K562 (cell line): Measurements from ENCODE around the gene PRXL2B. TPM values are rescaled to one million over a fixed set of nuclear protein-coding genes. Genes with fewer than 3 reads are reported as not detected.

Experiments used
- ATAC-seq: fragments of 200-7000 bp; cut with Tn5 transposase; 3 replicates; pipeline ENCODE4 v1.9.1; 2020; ENCODE audit warnings: moderate library complexity
- BruUV-seq: library from RNA; stranded (reverse); fragments of 400-500 nt; replicated peaks from 2 replicates; lab custom pipeline; 2021; lab: Mats Ljungman, UMichigan
- CTCF ChIA-PET: fragments of 300-600 bp; formaldehyde crosslinking; extraction: SDS; loops from one replicate; lab custom pipeline; 2021; ENCODE audit warnings: low intra/inter-chr PET ratio; lab: Yijun Ruan, JAX
- POLR2A ChIA-PET: fragments of 300-600, 350-650 bp; sonication (Branson Sonifier 250); formaldehyde crosslinking; extraction: SDS; loops from one replicate; lab custom pipeline; 2021; ENCODE audit warnings: antibody characterized with exemption, inconsistent platforms; lab: Yijun Ruan, JAX
- DNase-seq, 4 experiments: peaks; one replicate each; pipeline versions ENCODE4 v3.0.0 to v3.0.0-alpha.2; 2011 to 2018; ENCODE audit warnings: low spot score in 3 of 4, mixed read lengths in 3 of 4; ENCODE audit errors: extremely low read depth in 1 of 4
- FAIRE-seq: peaks from 2 replicates; lab custom pipeline; 2011; peaks lifted over from hg19 to GRCh38; lab: Jason Lieb, UNC
- H2AFZ ChIP-seq: 2 replicates; pipeline ENCODE4 v1.6.0; 2011; ENCODE audit warnings: low read depth, low read length, control low read depth, inconsistent platforms
- H3K27ac ChIP-seq: fragments of 200-600 bp; 3 replicates; pipeline ENCODE4 v1.8.0; 2011; ENCODE audit warnings: low read depth, mild to moderate bottlenecking, control low read depth, inconsistent platforms, low read length, moderate library complexity, mixed read lengths; ENCODE audit errors: extremely low read depth
- H3K27me3 ChIP-seq, 2 experiments: fragments of 300-600 bp in 1 of 2; 2 replicates in 1 of 2; 3 replicates in 1 of 2; pipeline versions ENCODE4 v1.6.0 to v1.8.0; 2011; ENCODE audit warnings: inconsistent platforms in 2 of 2, low read length in 2 of 2, mild to moderate bottlenecking in 1 of 2, mixed read lengths in 1 of 2, moderate library complexity in 1 of 2; ENCODE audit not compliant: control insufficient read depth in 2 of 2, insufficient read depth in 2 of 2
- H3K36me3 ChIP-seq: fragments of 300-600 bp; 3 replicates; pipeline ENCODE4 v1.8.0; 2011; ENCODE audit warnings: mild to moderate bottlenecking, low read length, inconsistent platforms; ENCODE audit not compliant: control insufficient read depth, insufficient read depth
- H3K4me1 ChIP-seq, 2 experiments: fragments of 200-600 bp in 1 of 2; replicated peaks in 1 of 2; 2 replicates in 1 of 2; 3 replicates in 1 of 2; pipeline versions ENCODE4 v1.5.1 to v1.8.0; 2011; ENCODE audit warnings: inconsistent platforms in 2 of 2, low read length in 2 of 2, mild to moderate bottlenecking in 1 of 2, mixed read lengths in 1 of 2, moderate library complexity in 1 of 2; ENCODE audit not compliant: control insufficient read depth in 2 of 2, insufficient read depth in 2 of 2
- H3K4me2 ChIP-seq: 2 replicates; pipeline ENCODE4 v1.6.1; 2011; ENCODE audit warnings: low read length, control low read depth, inconsistent platforms, mixed read lengths; ENCODE audit not compliant: insufficient read depth
- H3K4me3 ChIP-seq: fragments of 200-600 bp; sonication (generic), shearing (Covaris generic); 2 replicates; pipeline ENCODE4 v1.5.1; 2016; ENCODE audit warnings: control low read depth, inconsistent platforms
- H3K79me2 ChIP-seq: fragments of 200-600 bp; 3 replicates; pipeline ENCODE4 v1.8.0; 2011; ENCODE audit warnings: low read length, inconsistent platforms; ENCODE audit not compliant: control insufficient read depth, insufficient read depth
- H3K9ac ChIP-seq, 2 experiments: 2 replicates each; pipeline versions ENCODE4 v1.6.0 to v1.6.1; 2011; ENCODE audit warnings: low read depth in 2 of 2, low read length in 2 of 2, control low read depth in 1 of 2, inconsistent platforms in 1 of 2, mild to moderate bottlenecking in 1 of 2, mixed read lengths in 1 of 2; ENCODE audit not compliant: insufficient read depth in 1 of 2
- H3K9me1 ChIP-seq: one replicate; pipeline ENCODE4 v1.6.0; 2011; ENCODE audit warnings: inconsistent platforms, mild to moderate bottlenecking, low read length, moderate library complexity; ENCODE audit not compliant: control insufficient read depth, insufficient read depth
- H3K9me3 ChIP-seq: replicated peaks from 2 replicates; pipeline ENCODE4 v1.5.1; 2011; ENCODE audit warnings: low read depth, low read length, inconsistent platforms; ENCODE audit not compliant: control insufficient read depth, insufficient read depth
- H4K20me1 ChIP-seq: replicated peaks from 2 replicates; pipeline ENCODE4 v1.6.1; 2011; ENCODE audit warnings: low read length, inconsistent platforms, mixed read lengths; ENCODE audit not compliant: control insufficient read depth, insufficient read depth
- ADNP ChIP-seq: fragments of 200-800 bp; sonication (Bioruptor generic); IDR thresholded peaks from 2 replicates; pipeline ENCODE4 v1.6.1; 2016; ENCODE audit warnings: missing genetic modification characterization, missing compliant biosample characterization
- BRD9 ChIP-seq: fragments of 450-650 bp; IDR thresholded peaks from 2 replicates; pipeline ENCODE4 v1.6.1; 2018; ENCODE audit warnings: low read depth; ENCODE audit not compliant: partially characterized antibody
- MCM3 ChIP-seq: fragments of 450-650 bp; IDR thresholded peaks from 2 replicates; pipeline ENCODE4 v1.6.1; 2016
- NR2C1 ChIP-seq, 2 experiments: fragments of 450-650 bp; IDR thresholded peaks; 2 replicates each; pipeline ENCODE4 v1.6.1; 2017; ENCODE audit warnings: mild to moderate bottlenecking in 2 of 2, antibody characterized with exemption in 1 of 2, inconsistent platforms in 1 of 2, missing compliant biosample characterization in 1 of 2, missing genetic modification characterization in 1 of 2
- TCF7 ChIP-seq: sonication (generic); IDR thresholded peaks from 2 replicates; pipeline ENCODE4 v1.6.1; 2016; ENCODE audit warnings: antibody characterized with exemption, borderline replicate concordance
- WGBS: fragments of 100-300 bp; shearing (Covaris generic); methylation state at CpG from one replicate; pipeline ENCODE4 v1.1.6; 2016; ENCODE audit warnings: low coverage, mixed read lengths; ENCODE audit not compliant: insufficient coverage; ENCODE audit errors: missing lambda C conversion rate; 5-methylcytosine and 5-hydroxymethylcytosine counted together
- in situ Hi-C: fragments of 300-500 bp; cut with MboI; formaldehyde crosslinking; loops from 4 replicates; pipeline ENCODE4 v1.15.0; 2018; ENCODE audit warnings: inconsistent platforms, mixed read lengths
- intact Hi-C: fragments of 100-400 bp; cut with micrococcal nuclease; formaldehyde crosslinking; loops from 2 replicates; pipeline ENCODE4 v1.14.2; 2022
- polyA plus RNA-seq, 8 experiments: library from polyadenylated mRNA; depleted of rRNA in 4 of 8; stranded (reverse) in 5 of 8; unstranded in 3 of 8; fragments of >200 nt; fragmentation: Nextera tagmentation in 2 of 8; fragmentation: Illumina TruSeq in 1 of 8; extraction: Ambion mirVana in 2 of 8; extraction: Trizol in 1 of 8; gene quantifications; 2 replicates each; pipeline versions ENCODE4 v1.2.1 to v1.2.3, GENCODE V29; 2011 to 2014; ENCODE audit warnings: inconsistent platforms in 1 of 8, missing spikeins in 1 of 8
- total RNA-seq, 7 experiments: library from RNA; depleted of rRNA in 6 of 7; stranded (reverse); fragments of >200 nt in 6 of 7; fragmentation: Illumina TruSeq in 2 of 7; extraction: Trizol in 2 of 7; gene quantifications; 2 replicates each; pipeline versions ENCODE4 v1.2.1 to v1.2.3, GENCODE V29; 2011 to 2021; ENCODE audit warnings: low replicate concordance in 1 of 7
- TF ChIP-seq, protein P1 (sequence below): fragments of 250-450 bp; sonication (Bioruptor Pico); IDR thresholded peaks from 2 replicates; pipeline ENCODE4 v1.5.0; 2021

The PRXL2B gene
- total and polyA plus RNA-seq, 9 of the 15 experiments (the other 6 are each of a cell fraction or from before 2014, with no cell fraction given): 0.99 to 25.3 (median 11.8) TPM

DNA sequence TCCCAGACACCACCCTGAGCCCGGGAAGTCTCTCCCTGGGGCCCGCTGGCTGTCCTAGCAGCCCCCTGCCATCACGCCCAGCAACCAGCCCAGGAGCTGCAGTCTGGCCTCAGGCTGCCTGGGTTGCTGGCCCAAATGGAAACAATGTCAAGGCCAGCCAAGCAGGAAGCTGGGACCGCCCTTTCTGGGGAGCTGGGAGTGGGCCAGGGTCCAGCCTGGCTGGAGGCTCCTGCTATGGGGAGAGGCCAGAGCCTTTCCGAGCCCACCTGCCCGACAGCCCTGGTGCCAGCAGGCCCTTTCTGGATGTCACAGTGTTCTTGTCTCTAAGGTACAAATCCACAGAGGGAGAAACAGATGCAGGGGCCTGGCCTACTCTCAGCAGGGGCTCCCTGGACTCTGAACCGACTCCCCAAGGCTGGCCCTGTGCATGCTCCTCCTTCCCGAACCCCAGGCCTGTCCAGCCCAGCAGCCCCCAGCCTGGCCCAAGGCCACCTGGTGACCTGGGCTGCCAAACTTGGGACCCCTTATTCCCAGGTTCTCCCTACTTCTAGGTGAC is 47.4 kb downstream of the PRXL2B start:
- Histone ChIP-seq H3K79me2 (no peaks in the 10 kb centered on the region), H3K4me1 (peaks cover 0 to 13% of the 10 kb centered on the region in 2 experiments; a peak in 1 of 5 replicates), H3K9ac (peak overlapping the region in 1 of 2 experiments; percentile 8; a peak in 1 of 4 replicates), H3K9me1 (no peaks in the 10 kb centered on the region), H3K27ac (no peak overlapping the region), H3K36me3 (no peaks in the 10 kb centered on the region), H2AFZ (no peak overlapping the region), H4K20me1 (no peaks in the 10 kb centered on the region), H3K4me3 (no peak overlapping the region), H3K27me3 (peaks cover 0 to 4% of the 10 kb centered on the region in 2 experiments; a peak in 1 of 5 replicates), H3K9me3 (peaks cover 10% of the 10 kb centered on the region), H3K4me2 (no peak overlapping the region)
- POLR2A ChIA-PET: interaction anchor here (0.8 kb wide), 2 partner anchors 9 to 14 kb away, joined by 3 to 6 read pairs; no protein-coding TSS in a partner anchor
- in situ Hi-C loops: loop anchor here (10.0 kb wide), 1 partner anchor 219 kb away; the partner anchor contains the start of gene PEX10
- intact Hi-C loops: no loop called here
- no peak for DNase-seq
- CTCF ChIA-PET: no interaction called here
- no peak for TF ChIP-seq NR2C1 (IDR thresholded peaks at IDR 0.05)
- no peak for TF ChIP-seq NR2C1 (tag; IDR thresholded peaks at IDR 0.05)
- no peak for TF ChIP-seq BRD9
- no peak for TF ChIP-seq TCF7
- no peak for TF ChIP-seq MCM3
- TF ChIP-seq, protein P1, sequence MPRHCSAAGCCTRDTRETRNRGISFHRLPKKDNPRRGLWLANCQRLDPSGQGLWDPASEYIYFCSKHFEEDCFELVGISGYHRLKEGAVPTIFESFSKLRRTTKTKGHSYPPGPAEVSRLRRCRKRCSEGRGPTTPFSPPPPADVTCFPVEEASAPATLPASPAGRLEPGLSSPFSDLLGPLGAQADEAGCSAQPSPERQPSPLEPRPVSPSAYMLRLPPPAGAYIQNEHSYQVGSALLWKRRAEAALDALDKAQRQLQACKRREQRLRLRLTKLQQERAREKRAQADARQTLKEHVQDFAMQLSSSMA (CRISPR knock-in tag): no peak
- no peak for TF ChIP-seq ADNP (tag)
- FAIRE-seq: no peak
- BruUV-seq: no TSS peak
- 0% methylated on average over 8 of the region's 8 CpGs for WGBS
- no peak for ATAC-seq
